Erythroblast (primary cell): ENCODE results near the gene PDE4D.

Experiments used
- GATA1 ChIP-seq: IDR thresholded peaks from 2 replicates; pipeline ENCODE4 v1.6.1; 2011; ENCODE audit warnings: low read depth, mild to moderate bottlenecking, control low read depth, low read length, moderate library complexity
- POLR2A ChIP-seq: IDR thresholded peaks from 2 replicates; pipeline ENCODE4 v1.6.1; 2011; ENCODE audit warnings: mild to moderate bottlenecking, low read length

DNA sequence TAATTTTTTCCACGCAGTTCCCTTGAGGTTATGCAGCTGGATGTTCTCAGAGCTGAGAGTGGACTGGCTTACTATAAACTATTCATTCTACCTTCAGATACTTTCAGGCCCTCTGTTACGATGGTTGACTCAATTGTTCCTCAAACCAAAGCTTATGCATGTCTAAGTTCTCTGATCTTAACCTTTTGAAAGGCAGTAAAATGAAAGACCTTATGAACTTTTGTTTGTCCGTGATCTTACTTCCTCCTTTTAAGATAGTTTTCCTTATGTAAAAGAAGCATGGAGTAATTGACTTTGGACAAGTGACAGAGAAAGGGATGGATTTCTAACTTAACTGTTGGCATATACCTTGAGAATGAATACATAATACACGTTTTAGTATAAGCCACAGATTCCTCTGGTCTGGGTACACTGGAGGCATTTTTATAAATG is 575.7 kb downstream of the PDE4D start:
- TF ChIP-seq POLR2A (no peak), GATA1 (no peak)
